ENCODE results near the gene CBX5.
A peak's percentile ranks its signal among the peaks of the same experiment; 100 is the strongest.
"Not testable (repeated sequence)": the region's sequence is repeated elsewhere in the genome, so short reads cannot be mapped to it uniquely, and the experiment has no call there.

CBX5 gene

DNA sequence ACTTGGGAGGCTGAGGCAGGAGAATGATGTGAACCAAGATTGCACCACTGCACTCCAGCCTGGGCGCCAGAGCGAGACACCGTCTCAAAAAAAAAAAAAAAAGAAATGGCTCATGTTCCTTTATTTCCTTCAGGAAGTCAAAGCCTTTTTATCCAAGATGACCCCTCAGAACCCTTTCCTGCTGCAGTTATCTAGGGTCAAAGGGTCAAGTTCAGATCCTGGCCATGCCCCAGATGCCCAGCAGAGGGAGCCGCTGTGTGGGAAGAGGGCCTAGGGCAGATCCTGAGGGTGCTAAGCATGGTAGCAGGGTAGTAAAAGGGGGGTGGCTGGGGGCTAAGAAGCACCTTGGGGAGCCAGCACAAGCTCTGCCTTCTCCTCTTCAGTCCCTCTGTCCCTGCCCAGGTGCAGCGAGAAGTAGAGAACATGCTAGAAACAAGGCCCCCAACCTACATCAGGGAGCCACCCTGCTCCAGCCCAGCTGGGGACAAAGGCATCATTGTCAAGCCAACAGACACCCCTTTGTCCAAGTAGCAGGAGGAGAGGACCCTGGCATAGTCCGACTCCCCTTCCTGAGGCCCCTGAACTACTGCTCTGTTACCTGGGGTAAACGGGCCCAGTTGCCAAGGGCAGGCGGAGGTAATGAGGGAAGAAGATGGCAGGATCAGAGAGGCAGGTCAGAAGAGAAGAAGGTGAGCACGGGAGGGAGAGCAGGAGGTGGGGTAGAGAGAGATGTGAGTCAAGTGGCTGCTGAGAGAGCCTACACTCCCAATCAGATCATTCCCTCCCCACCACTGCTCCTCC, 14.4 kb upstream of the CBX5 start:
- DNase-seq = peak; percentile 50

DNA sequence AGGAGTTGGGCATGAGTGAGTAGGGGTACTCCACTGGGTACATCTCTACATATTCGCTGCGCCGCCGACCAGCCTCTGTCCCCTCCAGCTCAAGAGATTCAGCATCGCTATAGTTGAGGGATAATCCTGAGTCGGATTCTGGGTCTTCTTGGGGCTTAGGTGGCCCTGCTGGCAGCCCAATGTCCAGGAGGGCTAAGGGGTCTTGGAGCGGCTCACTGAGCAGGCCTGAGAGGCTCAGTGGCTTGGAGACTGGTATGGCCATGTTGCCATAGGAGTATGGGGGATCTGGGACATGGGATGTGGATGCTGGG, 13.0 kb upstream of the CBX5 start:
- no peak for DNase-seq

DNA sequence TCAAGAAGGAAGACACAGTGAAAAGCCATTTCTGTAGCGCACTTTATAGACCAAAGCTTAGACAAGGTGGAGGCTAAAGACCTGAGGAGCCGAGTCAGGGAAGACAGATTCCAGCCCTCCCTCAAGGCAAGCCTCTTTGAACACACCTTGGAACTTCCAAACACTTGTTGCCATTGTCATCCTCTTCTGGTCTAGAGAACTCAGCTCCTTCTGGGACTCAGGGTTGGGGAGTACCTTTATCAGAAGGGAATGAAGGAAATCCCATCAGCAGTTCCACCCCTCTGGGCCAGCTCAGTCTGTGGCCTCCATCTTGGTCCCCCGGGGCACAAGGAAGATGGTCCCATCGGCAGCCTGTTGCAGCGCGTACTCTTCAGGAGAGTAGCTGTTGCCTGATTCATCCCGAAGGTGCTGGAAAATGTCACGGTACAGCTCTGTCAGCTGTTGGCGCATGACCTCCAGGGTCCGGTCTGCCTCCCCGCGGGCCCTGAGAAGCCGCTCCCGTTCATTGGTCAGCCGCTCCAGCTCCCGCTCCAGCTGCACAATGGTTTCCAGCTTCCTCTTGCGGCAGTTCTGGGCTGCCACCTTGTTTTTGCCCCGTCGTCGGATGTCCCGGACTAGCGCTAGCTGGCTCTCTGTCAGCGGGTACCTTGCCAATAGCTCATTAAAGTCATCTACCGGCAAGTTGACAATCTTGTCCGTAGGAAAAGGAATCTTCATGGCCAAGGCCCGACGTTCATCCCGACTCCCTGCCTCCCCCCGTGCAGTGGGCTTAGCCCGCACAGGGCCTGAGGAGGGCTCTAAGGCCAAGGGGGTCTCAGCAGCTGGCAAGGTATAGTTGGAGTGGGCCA, 12.4 kb upstream of the CBX5 start:
- no peak for DNase-seq

DNA sequence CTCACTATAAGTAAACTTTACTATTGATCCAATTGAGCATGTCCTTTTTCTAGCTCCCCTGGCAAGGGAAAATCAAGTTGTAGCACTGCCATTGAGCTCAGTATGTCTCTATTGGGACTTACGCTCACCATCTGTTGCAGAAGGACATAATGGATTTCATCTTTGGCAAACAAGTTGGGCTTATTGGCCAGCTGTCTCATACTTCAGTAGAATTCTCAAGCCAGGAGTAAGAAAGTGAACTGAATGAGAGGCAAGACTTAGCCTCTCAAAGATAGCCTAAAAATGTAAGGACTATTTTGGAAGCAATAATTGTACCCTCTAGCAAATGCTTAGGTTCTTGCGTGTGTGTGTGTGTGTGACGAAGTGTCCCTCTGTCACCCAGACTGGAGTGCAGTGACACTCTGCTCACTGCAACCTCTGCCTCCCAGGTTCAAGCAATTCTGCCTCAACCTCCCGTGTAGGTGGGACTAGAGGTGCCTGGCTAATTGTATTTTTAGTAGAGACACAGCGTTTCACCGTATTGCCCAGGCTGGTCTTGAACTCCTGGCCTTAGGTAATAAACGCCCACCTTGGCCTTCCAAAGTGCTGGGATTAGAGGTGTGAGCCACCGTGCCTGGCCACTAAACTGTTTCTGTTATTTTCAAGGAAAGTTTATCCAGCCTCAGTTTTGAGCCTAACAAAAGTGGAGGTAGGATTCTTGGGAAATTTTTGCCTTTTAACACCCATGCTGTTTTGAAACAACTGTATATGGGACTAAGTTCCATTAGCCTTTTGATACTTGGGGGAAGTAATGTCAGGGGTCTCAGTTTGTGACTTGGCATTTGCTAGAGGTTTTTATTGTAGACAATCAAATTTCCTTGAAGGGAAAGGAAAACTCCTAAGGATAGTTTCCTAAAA, 7.6 kb upstream of the CBX5 start:
- no peak for DNase-seq

DNA sequence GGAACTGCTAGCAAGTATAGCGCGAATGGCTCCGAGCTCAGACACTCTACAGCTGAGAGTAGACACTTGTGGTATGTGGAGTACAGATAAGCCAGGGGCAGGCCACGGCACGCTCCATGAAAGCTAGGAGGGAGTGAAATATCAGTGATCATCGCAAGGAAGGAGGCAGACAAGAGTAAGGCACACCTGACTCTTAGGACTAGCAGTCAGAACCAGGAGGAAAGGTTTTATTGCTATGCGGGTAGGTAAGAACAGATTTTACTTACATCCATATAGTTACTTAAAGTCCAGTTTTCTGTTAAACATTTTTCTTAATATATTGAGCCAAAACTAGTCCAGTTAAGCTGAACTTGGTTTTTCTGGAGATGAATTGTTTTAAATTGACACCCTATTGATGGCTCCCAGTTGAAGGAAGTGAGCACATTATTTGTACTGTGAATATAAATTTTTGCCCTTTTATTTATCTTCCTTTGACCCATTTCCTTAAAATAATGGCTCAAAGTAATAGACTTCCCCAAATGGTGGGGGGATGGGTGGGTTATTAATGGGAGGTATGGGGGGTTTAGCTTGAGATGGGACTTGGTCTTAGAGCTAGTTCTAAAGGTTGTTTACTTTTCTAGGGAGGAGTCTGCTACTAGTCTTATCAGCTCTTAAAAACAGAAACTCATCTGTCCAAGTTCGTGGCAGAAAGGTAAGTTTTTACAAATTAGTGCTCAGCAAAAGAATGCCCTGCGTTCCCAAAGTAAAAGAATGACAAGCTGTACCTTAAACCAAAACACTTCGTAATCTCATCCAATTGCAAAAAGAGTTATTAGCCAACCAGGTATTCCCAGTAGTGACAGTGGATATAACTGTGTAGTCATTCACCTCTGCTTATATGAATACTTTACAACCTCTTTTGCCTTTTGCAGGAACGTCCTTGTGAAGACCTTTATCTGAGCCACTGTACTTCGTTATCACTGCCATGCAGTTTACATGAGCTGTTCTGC, 6.4 kb upstream of the CBX5 start:
- no peak for DNase-seq

DNA sequence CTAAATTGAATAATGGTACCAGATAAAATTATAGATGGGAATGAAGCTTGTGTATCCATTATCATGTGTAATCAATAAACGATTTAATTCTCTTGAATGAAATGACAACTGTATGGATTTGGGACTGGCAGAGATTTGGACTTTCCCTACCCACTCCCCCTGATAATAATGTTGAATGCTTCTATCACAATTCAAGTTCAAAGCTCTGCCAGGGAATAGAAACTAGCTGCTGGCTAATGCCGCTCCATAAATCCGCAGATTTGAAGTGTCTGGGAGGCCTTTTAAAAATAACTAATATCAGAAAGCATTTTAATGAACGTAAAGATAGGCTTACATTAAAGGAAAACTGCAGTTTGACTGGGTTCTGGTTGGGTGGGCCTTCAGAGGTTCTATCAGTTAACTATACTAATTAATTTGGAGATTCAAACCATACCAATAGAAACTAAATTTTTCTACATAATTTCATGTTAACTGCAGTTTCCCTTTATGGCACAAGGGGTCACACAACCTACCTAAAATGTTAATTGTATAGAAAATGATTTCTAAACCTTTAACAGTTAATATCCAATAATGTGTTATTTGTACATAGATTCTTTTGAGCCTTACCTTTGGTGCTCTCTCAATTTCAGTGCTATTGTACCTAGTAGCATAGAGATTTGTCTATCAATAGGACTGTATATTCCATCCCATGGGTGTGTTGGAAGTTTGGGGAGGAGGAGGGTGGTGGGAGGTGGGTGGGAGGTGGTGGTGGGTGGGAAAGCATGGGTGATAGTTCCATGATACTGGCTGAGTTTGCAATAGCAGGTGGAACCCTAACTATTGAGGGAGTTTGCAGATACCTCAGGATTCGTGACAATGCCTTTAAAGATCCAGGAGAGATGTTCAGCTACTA, 5.5 kb upstream of the CBX5 start:
- no peak for DNase-seq

DNA sequence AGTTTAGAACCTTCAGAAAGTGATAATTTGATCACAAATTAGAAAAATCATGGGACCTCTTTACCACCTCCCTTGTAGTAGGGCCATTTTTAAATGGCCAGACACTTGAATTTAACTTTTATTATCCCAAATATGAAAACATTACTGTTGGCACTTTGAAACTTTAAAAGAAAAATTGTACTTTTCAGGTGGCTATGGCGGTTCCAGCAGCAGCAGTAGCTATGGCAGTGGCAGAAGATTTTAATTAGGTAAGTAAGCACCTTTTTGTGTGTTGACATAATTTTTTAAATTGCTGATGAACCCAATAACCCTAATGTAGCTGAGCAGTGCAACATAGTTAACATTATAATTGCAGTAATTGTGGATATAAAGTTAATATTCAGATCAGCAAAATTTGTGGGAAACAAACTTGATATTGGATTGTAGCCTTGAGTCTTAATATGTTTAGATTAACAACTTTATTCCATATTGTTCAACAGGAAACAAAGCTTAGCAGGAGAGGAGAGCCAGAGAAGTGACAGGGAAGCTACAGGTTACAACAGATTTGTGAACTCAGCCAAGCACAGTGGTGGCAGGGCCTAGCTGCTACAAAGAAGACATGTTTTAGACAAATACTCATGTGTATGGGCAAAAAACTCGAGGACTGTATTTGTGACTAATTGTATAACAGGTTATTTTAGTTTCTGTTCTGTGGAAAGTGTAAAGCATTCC, 4.3 kb upstream of the CBX5 start:
- DNase-seq = not testable (repeated sequence)

DNA sequence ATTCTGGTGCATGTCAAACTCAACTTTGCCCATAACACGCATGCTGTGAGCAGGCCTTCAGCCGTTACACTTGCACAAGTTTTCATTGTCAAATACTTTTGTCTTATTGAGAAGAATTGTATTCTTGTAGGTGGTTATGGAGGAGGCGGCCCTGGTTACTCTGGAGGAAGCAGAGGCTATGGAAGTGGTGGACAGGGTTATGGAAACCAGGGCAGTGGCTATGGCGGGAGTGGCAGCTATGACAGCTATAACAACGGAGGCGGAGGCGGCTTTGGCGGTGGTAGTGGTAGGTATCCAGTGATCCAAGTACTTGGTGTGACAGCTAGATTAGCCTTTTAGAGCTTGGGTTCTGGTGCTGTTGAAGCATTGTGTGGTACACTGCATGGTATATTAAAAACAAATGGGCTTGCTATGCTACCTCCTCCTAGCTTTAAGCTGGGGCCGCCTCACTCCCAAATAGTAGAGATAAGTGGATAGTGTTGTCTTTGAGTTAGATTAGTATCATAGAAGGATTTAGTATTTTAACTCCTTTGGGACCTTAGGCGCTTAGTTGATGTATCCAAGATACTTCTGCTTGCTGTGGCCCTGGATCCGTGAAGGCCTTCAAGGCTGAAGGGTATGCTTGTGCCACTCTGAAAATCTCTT, 3.1 kb upstream of the CBX5 start:
- DNase-seq = no peak

DNA sequence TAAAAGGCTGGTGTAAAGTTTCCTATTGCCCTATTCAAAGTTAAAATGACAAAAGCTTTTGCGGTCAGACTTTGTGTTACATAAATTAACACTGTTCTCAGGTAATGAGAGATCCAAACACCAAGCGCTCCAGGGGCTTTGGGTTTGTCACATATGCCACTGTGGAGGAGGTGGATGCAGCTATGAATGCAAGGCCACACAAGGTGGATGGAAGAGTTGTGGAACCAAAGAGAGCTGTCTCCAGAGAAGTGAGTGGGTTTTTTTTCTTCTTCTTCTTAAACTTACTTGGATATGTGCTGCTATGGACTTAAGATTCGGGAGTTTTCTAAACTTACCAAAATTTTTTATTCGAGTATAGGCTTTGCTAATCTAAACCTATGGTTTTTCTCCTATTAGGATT, 1.8 kb upstream of the CBX5 start:
- DNase-seq = not testable (repeated sequence)

DNA sequence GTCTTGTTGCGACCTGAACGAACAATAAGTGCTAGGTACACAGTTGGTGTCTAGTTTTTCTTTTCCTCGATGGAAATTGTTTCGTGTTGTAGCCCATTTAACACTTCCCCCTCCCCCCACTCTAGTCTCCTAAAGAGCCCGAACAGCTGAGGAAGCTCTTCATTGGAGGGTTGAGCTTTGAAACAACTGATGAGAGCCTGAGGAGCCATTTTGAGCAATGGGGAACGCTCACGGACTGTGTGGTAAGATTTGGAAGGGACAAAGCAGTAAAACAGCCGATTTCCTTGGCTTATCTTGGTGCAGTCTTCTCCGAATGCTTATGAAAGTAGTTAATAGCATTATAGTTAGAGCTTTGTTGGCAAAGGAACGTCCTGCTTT, 1.3 kb upstream of the CBX5 start:
- not testable (repeated sequence) for DNase-seq

DNA sequence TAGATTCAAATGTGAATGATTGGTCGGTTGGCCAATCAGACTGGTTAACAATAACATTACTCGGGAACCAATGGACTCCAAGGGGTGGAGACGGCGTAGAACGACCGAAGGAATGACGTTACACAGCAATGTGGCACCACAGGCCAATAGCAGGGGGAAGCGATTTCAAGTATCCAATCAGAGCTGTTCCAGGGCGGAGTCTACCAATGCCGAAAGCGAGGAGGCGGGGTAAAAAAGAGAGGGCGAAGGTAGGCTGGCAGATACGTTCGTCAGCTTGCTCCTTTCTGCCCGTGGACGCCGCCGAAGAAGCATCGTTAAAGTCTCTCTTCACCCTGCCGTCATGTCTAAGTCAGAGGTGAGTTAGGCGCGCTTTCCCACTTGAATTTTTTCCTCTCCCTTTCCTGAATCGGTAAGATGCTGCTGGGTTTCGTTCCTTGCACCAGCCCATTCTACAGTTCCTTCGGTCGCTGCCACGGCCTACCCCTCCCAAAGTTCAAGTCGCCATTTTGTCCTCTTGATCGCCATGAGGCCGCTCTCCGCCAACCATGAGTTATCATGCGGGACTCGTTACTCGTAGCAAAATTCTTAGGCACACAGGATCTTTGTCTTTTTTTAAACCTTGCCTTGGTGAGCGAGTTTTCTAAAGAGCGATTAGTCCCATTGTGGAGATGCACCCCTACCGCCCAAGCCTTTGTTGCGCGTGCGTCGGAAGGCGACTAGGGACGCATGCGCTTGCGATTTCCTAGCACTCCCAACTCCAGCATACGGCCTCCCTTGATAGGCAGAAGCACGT, 742 bp upstream of the CBX5 start, which contains the start of gene HNRNPA1:
HNRNPA1 (plus strand) TSS at position 259 of the 793 bp plus-strand sequence; CDS start at position 341, 82 bp downstream.
- DNase-seq = peak; percentile 99

DNA sequence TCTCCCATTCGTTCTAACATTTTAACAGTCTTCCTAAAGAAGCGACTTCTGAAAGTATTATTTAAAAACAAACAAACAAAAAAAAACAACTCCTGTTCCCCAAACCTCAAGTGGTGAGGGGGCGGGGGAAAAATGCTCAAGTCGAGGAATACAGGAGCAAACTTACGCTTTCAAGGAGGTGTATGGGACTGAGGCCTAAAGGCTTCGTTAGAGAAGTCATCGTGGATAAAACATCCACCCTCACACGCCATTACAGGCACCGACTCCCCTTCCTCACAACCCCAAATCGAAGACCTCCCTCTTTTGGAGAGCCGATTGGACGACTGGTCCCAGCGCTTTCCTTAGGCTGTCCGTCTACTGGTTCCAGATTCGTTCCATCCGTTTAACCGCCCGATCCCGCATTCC, 693 bp downstream of the CBX5 start:
- DNase-seq = no peak

DNA sequence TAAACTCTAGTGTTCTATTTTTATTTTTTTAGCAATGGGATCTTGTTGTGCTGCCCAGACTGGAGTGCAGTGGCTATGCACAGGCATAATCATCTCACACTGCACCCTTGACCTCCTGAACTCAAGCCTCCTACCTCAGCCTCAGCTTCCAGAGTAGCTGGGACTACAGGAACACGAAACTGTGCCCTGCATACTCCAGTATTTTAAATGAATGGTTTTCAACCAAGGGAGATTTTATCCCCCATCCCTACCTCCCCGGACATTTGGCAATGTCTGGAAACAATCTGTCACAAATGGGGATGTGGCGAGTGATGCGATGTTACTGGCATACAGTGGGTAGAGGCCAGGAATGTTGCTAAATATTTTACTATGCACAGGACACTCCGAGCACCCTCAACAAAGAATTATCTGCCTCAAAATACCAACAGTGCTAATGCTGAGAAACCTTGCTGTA, 2.1 kb downstream of the CBX5 start:
- DNase-seq = no peak

DNA sequence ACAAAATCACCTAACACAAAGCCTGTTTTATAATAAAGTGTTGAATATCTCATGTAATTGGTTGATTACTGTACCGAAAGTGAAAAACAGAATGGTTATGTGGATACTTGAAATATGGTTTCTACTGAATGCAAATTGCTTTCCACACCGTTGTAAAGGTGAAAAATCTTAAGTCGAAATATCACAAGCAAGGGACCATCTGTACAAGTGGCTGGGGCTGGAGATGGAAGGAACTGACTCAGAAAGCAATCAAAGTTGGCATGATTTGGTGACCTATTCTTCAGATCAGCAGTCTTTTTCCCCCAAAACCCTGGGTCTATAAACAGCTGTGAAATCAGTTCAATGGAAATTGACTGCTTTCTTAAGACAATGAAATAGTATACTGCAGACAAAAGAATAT, 3.6 kb downstream of the CBX5 start:
- no peak for DNase-seq

DNA sequence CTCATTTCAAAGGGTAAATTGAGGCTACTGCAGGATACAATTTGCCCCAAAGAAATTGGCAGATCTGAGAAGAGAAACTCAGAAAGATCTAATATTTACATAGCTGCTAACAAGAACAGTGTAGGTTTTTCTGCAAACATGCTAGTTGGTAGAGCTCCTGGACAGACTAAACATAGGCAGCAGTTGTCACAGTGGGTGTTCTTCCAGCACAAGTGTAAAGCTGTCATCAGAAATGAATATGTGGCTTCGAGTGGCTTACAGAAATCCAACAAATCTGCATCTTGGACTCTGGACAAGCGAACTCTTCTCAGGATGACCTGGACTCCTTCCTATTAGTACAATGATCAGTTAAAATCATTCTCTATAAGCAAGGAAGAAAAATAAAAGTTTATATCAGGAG, 5.9 kb downstream of the CBX5 start:
- DNase-seq = no peak

DNA sequence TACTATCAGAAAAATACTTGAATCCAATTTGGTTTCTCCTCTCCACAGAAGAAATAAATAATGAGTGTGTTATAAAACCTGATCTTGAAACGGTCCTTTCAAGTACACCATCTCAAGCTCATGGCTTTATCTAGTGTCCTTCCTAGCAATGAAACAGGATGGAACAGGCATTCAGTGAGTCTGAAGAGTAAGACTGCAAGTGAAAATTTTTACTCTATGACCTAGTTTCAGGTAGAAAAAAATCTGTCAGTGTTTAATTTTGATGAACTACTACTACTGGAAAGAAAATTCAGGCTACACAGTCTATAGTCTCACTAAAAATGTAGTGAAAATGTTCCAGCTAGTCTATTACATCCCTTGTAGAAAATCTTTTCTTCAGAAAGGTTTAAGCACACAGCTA, 7.7 kb downstream of the CBX5 start:
- no peak for DNase-seq

DNA sequence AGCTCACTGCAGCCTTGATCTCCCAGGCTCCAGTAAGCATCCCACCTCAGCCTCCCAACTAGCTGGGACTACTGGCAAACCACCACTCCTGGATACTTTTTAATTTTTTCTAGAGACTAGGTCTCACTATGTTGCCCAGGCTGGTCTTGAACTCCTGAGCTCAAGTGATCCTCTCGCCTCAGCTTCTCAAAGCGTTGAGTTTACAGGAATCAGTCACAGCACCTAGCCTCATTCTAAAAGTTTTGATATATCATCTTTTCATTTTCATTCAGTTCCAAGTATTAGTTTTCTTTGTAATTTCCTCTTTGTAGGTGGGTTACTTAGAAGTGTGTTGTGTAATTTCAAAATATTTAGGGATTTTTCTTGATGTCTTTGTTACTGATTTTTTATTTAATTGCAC, 9.6 kb downstream of the CBX5 start:
- DNase-seq = no peak

DNA sequence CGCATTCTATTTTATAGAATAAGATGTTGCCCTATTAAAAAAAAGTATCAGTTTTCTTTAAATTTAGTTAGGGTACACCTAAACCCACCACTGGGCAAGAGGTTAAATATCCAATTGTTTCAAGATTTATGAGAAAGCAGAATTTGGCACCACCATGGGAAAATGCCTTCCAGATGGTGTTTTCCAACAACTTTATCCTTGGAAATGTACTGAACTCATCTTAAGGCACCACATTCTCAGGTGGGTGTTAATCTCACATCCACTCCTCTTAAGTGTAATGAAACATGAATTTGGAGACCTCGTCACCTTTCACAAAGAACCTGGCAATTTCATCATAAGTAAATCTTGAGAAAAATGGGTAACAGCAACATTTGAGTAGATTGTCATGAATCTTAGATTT, 13.1 kb downstream of the CBX5 start:
- no peak for DNase-seq

DNA sequence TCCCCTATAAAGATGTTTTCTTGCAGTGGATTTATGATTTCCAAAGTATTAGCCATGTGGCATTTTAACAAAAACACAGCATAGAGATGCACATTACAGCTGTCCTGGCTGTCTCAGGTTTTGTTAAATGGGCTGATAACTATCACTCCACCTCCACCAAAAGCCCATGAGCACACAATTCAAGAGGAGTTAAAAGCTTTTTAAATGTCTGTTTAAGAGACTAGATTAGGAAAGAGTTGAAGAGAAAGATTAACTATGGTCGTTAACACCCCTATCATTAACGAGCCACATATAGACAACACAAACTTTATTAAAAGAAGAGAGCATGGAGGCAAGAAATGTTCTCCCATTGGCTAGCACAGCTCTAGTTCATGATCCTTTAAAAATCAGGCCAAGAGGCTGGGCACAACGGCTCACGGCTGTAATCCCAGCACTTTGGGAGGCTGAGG, 14.5 kb downstream of the CBX5 start:
- no peak for DNase-seq
